ENCODE results near the gene TBCD.
A peak's percentile ranks its signal among the peaks of the same experiment; 100 is the strongest.

TBCD gene

DNA sequence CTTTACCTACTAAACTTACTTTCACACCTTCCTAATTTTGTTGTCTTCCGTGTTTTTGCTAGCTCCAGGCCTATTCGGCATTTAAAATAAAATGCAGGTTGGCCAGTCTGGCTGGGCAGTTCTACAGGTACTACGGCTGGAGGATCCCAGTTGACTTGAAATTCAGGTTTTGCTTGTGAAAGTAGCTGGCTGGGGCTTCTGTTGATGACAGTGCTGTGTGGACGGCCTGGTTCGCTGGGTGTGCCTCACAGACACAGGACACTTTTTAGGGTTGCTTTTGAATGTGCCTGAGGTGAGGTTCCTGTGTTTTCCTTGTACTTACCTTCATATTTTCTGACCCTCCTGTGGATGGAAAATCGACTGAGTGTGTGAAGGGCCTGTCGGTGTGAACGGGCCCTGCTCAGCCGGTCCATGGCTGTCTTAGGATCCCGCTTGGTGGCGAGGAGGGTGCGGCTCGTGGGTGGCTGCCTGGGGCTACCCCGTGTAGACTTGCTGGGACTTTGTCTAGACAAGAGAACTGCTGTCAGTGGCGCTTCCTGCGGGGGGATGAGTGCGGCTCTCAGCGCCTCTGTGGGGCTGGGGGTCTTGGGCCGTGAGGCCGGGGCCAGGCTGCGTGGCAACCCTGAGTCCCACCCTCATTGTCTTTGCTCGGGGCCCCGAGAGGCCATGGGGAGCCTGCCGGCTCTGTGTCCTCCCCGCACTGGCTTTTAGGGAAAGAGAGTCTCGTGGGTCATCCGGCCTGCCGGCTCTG is 106.7 kb downstream of the TBCD start:
- DNase-seq (ENCODE audit: low read depth), result no peak

DNA sequence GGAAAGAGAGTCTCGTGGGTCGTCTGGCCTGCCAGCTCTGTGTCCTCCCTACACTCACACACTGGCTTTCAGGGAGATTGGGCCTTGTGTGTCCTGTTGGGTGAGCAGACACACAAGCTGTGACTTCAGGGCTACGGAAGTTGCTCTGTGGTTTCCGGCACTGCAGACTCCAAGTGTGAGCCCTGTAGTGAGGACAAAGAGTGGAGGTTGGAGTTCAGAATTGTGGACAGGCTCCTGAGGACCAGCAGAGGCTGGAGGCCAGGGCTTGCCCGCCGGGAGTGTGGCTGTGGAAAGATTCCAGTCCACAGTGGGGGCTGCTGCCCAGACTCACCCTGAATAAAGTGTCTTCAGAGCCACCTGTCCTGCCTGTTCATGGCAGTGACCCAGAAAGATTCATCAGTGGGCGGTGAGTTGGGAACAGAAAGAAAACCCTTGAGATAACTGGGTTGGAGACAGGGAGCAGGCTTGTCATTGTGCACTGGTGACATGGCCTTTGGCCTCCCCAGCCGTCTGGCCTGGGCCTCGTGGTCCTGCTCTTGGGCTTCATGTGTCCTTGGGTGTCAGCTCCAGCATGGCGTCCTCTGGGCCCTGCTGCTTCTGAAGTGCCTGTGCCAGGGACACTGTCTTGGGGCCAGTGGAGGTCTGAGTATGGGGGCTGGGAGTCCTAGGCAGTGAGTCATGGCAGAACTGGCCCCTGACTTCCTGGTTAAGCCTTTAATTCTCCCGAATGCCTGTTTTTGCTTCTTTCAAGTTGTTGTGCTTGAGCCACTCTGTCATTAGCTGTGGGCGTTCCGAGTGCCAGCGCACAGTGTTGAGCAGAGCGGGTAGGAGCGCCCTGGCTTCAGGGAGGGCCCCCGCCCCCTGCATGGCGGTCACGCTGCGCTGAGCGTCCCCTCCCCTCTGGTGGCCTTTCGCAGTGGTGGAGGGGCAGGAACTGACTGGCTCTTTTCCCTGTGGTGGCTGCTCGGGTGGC is 107.9 kb downstream of the TBCD start:
- DNase-seq (ENCODE audit: low read depth), result peak; percentile 41

DNA sequence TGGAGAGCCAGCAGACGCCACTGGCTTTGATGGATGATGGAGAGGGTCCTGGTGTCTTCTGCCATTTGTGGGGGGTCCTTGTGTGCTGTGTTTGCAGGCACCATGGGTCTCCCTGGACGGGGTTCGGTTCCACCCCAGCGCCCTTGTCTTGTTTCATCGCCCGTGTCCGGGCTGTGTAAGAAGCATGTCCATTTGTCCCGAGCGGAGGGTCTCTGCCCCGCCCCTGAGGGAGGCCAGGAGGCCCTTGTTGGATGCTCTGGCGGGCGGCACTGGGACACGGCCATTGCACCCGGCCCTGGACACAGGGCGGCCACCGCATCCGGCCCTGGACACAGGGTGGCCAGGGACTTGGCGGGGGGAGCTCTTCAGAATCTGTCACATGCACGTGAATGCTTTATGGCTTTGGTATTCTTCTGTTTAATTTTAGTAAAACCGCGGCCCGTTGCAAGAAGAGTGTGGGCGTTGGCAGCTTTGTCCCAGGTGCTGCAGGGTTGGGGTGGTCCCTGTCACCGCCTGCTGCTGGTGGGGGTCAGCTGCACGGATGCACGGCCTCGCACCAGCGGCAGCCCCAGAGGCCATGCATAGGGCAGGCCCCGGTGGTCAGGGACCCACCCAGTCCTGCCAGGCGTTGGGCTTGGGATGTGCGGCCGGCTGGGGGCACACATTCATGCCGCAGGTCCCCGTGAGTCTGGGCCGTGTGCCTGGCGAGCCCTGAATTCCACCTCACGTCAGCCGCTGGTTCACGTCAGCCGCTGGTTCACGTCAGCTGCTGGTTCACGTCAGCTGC is 108.9 kb downstream of the TBCD start:
- no peak for DNase-seq (ENCODE audit: low read depth)

DNA sequence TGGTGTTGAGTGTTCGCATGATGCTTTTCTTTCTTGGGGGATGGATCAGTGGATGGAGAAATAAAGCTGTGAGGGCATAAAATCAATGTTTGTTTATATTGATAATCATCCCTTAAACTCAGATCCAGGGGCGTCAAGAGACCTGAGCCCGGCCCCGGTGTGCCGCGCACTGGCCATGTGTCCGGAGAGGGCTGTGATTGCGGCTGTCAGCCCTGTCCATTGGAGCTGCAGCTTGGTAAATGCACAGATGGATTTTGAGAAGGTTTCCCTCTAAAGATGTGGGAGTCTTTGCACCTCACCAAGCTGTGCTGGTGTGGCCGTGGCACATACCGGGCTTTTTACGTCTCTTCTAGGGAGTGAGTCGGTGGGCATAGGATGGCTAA is 109.5 kb downstream of the TBCD start:
- DNase-seq (ENCODE audit: low read depth), result no peak

DNA sequence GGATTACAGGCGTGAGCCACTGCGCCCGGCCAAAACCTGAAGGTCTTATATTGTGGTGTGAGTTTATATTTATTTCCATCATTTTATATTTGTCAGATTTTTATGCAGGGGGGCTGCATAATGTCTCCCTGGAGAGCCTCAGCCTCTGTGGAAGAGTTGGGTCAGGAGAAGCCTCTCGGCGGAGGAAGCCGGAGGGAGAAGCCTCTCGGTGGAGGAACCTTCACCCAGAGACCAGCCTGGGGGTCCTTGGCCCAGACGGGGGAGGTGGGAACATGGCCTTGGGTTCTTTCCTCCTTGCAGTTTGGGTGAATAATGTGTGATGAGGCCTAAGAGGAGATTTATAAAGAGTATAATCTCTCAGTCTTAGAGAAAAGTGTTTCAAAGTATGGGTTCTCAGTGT is 110.3 kb downstream of the TBCD start:
- DNase-seq (ENCODE audit: low read depth), result no peak

DNA sequence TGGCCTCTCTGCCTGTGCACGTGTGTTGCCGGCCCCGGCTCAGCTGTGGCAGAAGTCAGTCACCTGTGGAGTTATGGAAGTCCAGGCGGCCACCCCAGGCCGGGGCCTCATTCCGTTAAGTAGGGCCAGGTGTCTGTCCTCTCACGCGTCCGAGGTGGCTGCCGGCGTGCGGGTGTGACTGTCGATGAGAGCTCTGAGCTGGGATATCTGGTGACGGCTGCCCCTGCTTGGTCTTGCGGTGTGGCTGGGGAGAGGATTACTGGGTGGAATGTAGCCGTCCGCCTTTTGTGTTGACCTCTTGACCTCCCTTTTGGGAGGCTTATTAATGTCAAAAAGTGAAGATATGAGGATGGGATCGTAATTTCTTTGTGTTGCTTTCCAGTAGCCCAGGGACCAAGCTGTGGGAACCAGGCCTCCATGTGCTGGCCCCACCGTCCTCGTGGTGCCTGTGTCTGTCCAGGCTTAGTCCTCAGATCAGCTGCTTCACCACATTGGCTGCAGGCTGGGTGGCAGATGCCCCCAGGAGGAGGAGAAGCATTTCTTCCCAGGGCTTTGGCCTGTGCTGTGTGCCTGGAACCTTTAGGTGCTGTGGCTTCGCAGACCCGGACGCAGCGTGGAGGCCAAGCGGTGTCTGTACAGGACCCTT is 111.0 kb downstream of the TBCD start:
- DNase-seq (ENCODE audit: low read depth), result no peak

DNA sequence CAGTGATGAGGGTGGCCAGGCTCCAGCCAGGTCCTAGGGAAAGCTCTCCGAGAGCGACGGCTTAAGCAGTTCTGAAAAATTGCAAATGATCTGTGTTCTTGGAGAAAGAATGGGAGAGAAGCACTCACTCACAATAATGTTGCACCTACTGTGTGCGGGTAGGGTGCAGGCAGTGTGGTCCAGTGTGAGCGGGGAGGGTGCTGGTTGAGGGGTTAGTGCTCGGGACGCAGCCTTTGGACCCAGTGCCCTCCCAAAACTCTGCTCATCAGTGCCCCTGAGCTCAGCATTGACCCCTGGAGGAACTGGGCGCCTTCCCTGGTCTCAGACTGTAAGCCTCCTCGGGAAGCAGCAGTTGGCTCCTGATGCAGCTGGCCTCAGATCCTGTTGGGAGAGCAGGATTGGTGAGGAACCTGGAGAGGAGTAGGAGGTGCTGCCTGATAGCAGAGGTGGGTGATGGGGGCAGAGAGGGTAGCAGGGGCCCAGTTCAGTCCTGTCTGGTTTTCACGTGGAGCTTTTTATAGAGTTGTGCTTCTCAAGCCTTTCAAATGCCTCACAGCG is 111.6 kb downstream of the TBCD start:
- no peak for DNase-seq (ENCODE audit: low read depth)

DNA sequence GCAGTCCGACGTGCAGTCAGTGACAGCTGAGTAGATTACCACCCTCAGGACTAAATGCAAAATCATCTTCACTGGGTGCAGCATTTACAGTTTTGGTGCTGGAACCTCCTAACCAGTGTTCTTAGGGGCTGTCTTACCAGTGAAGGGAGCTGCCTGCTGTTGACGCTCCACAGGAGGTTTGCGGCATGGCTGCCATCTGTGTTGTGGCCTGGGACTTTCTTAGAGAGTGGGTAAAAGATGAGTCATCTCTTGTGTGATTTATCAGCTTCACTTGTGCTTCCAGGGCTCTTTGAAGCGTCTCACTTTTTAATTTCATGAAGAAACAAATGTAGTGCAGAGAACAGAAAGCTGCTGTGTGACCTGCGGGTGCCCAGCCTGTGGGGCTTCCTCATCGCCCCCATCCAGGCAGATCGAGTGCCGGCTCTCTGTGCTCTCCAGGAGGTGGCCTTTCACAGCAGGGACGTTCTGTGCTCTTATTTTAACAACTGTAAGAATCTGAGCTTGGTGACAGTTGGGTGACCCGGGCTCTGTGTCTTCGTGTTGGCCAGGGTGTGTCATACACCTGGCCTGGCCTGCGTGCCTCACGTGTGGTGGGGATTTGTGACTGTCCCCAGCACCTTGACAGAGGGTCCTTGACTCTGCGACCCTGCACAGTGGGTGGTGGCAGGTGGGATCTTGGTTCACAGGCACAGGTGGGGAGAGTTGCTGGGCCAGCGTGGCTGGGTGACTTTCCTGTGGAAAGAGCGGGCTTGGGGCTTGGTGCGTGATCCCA is 112.3 kb downstream of the TBCD start:
- DNase-seq (ENCODE audit: low read depth), result peak; percentile 59

DNA sequence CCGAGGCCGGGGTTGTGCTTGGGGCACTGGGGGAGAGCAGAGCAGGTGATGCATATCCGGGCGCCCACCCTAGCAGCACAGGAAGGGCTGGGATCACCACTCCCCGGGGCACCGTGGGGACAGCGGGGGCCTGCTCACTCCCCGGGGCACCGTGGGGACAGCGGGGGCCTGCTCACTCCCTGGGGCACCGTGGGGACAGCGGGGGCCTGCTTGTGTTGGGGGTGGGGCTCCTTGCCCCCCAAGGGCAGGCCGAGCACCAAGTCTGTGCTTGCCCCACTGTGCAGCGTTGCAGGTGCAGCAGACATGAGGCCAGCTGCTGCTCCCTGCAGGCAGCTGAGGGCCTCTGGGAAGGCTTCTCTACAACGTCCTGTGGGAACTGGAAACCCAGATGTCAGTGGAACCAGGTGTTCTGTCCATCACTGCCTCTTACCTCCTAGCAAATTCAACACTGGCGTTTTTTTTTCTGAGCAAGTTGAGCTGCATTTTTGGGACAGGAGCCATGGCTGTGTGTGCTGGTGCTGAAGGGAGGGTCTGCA is 112.9 kb downstream of the TBCD start:
- no peak for DNase-seq (ENCODE audit: low read depth)

DNA sequence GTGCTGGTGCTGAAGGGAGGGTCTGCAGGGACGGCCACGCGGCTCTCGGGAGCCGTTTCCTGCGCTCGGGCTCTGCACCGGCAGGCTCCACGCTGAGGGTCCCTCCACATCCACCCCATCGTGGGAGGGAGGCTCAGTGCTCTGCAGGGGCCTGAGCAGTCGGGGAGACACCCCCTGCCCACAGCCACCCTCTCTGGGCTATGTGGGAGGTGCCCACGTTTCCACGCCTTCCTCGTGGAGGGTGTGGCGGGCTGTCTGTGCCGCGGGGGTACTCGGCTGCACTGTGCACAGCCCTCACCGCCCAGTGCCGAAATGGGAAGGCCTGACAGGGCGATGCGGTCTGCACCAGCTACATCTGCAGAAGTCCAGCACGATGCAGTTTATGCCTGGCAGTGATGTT is 113.4 kb downstream of the TBCD start:
- no peak for DNase-seq (ENCODE audit: low read depth)

DNA sequence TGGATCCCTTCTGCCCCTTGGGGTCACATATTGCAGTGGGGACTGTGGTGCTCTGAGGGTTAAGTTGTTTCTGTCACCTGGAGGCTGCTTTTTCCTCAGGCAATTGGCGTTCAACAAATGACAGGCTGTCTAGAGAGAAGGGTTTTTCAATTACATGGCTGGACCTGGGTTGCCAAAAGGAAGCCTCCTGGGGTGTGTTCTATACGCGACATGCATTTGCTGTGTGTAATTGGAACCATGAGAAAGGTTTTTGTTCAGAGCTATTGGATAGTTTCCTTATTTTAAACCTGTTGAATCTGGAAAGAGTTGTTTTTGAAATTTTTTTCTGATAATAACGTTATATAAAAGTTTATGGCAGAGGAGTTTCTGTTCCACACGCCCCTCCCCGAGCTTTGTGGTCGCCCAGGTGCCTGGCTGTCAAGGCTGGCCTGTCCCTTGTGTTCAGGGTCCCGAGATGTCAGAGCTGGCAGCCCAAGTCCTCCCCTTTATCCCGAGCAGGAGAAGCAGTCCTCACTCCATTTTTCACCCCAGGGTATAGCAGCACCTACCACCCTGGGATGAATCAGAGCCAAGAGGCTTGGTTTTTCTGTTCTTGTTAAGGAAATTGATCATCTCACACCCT is 114.0 kb downstream of the TBCD start:
- no peak for DNase-seq (ENCODE audit: low read depth)

DNA sequence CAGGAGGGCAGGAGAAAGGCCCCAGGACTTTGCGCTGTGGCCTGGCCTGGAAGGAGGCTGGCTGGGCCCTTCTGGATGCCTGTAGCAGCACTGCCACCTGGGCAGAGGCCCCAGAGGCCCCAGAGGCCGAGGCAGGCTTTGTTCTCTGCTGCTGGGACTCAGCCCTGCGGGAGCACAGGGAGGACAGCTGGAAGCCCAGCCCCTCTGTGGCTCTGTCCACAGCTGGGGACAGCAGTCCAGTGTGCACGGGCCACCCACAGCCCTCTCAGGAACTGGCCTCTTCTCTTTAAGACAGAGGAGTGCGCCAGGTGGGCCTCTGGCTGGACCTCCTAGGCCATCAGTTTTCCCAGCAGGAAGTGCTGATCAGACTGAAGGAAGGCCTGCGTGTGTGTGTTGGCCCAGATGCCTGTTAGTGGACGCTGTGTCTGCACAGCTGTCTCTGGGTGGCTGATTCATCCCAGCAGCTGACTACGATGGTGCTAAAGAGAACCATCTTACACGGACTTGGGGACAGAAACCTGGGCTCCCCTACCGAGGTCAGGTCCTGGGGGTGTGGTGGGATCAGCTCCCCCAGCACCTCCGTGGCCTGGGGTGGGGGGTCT is 114.8 kb downstream of the TBCD start:
- peak; percentile 63 for DNase-seq (ENCODE audit: low read depth)

DNA sequence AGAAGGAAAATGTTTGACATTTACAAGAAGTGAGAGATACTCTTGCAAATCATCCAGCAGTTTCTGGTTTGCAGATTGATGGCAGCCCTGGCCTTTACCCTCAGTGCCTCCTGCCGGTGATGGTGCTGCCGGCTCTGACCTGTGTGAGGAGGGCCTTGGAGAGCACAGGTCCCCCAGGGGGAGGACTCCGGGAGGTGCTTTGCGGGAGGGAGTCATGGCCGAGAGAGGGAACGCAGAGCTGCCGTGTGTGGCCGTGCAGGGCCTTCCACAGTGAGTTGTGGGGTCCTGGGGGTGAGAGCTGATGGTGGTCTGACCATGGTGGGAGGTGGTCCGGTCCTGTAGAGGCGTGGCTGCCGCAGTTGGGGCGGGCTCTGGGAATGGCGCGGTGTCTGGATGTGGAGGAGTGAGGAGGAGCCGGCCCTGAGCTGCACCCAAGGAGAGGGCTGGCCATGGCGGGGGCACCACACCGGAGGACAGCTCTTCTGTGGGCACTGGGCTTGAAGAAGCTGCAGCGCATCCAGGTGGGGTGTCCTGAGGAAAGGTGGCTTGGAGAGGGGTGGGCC is 116.0 kb downstream of the TBCD start:
- no peak for DNase-seq (ENCODE audit: low read depth)

DNA sequence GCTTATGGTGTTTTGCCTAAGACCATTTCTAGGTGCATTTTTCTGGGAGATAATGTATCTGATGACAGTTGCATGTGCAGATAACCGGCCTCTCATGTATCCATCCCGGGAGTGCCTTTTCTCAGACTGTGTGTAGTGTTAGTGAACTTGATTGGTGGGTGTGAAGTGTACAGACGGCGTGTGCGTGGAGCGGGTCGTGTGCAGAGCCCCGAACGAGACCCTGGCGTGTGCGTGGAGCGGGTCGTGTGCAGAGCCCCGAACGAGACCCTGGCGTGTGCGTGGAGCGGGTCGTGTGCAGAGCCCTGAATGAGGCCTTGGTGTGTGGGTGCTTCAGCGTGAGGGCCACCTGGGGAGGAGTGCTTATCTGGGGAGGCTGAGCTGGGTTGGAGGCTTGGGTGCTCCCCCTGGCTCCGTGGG is 116.9 kb downstream of the TBCD start:
- no peak for DNase-seq (ENCODE audit: low read depth)

DNA sequence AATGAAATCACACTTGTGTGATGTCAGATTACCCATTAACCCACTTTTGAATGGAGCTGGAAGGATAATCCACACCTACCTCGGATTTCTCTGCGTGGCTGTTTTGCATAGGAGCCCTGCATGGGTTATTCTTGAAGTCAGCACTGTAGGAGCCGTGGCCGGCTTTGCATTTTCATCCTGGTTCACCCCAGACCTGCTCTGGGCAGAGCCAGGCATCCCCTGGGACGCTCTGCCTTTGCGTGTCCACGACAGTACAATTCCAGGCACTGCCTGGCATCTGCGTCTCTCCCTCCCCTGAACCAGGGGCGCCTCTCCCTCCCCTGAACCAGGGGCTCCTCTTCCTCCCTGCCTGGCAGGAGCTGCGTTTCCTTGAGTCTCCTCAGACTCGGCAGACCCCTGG is 117.7 kb downstream of the TBCD start:
- DNase-seq (ENCODE audit: low read depth), result no peak

DNA sequence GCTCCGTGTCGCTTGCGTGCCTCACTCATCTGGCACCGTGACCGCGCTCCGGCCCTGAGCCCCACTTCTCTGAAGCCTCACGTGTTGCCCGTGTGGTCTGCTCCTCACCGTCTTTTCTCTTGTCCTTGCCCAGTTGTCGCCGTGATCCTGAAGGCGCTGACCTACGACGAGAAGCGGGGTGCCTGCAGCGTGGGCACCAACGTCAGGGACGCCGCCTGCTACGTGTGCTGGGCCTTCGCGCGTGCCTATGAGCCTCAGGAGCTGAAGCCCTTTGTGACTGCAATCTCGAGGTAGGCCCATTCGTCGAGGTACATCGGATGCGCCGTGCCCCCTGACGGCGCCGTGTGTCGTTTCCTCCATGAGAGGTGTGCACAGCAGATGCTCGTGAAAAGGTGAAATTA is 118.2 kb downstream of the TBCD start:
- no peak for DNase-seq (ENCODE audit: low read depth)

DNA sequence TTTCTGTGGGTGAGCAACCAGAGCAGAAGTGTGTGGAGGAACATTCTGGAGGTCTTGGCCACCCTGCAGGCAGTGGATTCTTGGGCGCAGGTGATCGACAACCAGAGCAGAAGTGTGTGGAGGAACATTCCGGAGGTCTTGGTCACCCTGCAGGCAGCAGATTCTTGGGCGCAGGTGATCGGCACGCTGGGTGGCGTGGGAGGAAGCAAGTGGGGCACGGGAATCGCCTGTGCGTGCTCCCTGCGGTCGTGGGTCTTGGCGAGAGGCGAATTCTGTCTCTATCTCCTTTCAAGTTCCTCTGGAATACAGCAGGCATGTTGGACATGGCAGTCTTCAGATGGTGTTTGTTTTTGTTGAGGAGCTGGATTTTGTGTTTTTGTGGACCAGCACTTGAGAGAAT is 118.7 kb downstream of the TBCD start:
- DNase-seq (ENCODE audit: low read depth), result no peak

DNA sequence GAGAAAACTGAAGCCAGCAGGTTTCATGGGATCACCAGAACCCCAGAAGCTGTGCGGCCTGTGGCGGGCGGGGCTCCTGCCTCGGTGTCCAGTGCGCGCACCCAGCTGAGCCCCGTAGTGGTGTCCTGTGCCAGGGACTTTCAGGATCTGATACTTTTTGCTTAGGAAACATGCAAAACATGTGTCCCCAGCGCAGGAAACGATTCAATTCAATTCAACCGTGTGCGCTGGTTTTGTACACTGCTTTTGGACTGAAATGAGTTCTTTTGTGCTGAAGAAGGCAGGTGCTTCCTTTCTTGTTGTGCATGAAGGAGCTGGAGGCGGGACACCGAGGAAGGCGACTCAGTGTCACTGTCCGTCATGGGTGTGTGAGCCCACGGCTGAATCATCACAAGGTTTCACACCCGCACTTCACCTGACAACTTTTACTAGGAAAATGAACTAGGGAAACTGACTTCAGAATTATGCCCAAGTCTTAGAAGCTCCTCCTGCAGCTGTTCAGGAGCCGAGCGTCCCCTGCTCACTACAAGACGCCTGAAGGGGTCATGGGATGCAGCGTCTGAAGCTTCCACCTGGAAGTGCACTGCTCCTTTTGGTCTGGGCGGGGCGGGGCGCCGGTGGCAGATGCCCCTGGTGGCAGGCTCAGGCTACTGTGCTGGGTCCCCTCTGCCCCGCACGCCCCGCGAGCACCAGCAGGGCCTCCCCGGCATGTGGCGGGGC is 119.4 kb downstream of the TBCD start:
- DNase-seq (ENCODE audit: low read depth), result no peak
